ENCODE data around the gene LTB4R2.

Gene LTB4R2

GRCh38 chr14:24273422-24273998 lies 36.4 kb upstream of the LTB4R2 start:
- CTCF ChIA-PET: interaction anchor here (0.7 to 8.0 kb wide), 12 partner anchors 17 to 112 kb away, joined by 3 to 68 read pairs (median 5); partner anchors contain the start of genes CIDEB, IRF9, LTB4R and LTB4R2
- no peak for DNase-seq (ENCODE audit: extremely low spot score)

GRCh38 chr14:24274101-24274543 lies 35.8 kb upstream of the LTB4R2 start:
- ChIA-PET POLR2A (interaction anchor here (0.7 to 1.5 kb wide), 2 partner anchors 23 to 32 kb away, joined by 9 to 12 read pairs; partner anchors contain the start of gene TINF2), CTCF (interaction anchor here (0.7 to 8.0 kb wide), 12 partner anchors 16 to 113 kb away, joined by 3 to 68 read pairs (median 5); partner anchors contain the start of genes CIDEB, IRF9, LTB4R and LTB4R2)
- TF ChIP-seq CTCF (IDR thresholded peaks at IDR 0.05; ENCODE audit: control extremely low read depth, extremely low read depth, low read depth, missing control alignments): no peak
- DNase-seq (ENCODE audit: extremely low spot score): peak; percentile 73

More at GRCh38 chr14:24273422-24273998, 36.4 kb upstream of the LTB4R2 start:
- no peak for TF ChIP-seq CTCF (IDR thresholded peaks at IDR 0.05; ENCODE audit: control extremely low read depth, extremely low read depth, low read depth, missing control alignments)
- POLR2A ChIA-PET: interaction anchor here (1.5 kb wide), 1 partner anchor 31 kb away, joined by 12 read pairs; the partner anchor contains the start of gene TINF2

- CTCF ChIA-PET: interaction anchor here (1.4 to 5.7 kb wide), 4 partner anchors 20 to 61 kb away, joined by 3 to 26 read pairs (median 10); partner anchors contain the start of genes CIDEB, MDP1 and TINF2
- TF ChIP-seq CTCF (IDR thresholded peaks at IDR 0.05; ENCODE audit: control extremely low read depth, extremely low read depth, low read depth, missing control alignments): no peak
- POLR2A ChIA-PET: interaction anchor here (0.6 to 0.8 kb wide), 2 partner anchors 17 to 25 kb away, joined by 3 read pairs; no protein-coding TSS in a partner anchor
- no peak for DNase-seq (ENCODE audit: extremely low spot score)
Measured at GRCh38 chr14:24277071-24277470, 32.9 kb upstream of the LTB4R2 start.

DNA sequence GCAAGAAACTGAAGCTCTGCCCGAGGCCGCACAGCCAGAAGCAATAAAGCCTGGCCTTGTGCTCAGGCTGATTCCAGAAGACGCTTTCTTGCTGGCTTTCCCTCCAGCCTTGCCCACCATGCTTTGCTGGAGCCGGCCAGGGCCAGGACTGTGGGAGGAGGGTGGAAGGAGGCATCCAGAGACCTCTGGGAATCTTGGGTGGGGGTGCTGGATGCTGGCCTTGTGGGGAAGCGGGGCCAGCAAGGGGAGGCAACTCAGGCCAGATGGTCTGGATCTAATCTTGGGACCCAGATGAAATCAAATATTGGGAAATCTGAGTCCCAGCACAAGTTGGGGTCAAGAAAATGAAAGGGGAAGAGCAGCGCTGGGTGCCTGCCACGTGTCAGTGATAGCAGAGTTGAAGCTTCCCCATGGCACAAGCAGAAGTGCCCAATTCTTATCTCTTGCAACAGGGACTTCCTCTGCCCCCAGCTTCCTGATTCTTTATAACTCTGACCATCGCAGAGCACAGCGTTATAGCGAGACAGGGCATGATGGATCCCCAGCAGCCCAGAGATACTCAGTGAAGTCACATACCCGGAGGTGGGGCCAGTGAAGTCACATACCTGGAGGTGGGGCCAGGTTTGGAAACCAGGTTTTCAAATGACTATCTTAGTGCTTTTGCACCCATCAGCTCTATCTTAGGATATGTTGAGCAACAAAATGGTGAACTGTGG lies 32.2 kb upstream of the LTB4R2 start:
- CTCF ChIA-PET: interaction anchor here (1.2 to 6.1 kb wide), 5 partner anchors 13 to 154 kb away, joined by 3 to 42 read pairs (median 15); partner anchors contain the start of genes CIDEB and TINF2
- no peak for TF ChIP-seq CTCF (IDR thresholded peaks at IDR 0.05; ENCODE audit: control extremely low read depth, extremely low read depth, low read depth, missing control alignments)
- no peak for DNase-seq (ENCODE audit: extremely low spot score)
- POLR2A ChIA-PET: interaction anchor here (0.8 kb wide), 1 partner anchor 17 kb away, joined by 3 read pairs; no protein-coding TSS in a partner anchor

DNA sequence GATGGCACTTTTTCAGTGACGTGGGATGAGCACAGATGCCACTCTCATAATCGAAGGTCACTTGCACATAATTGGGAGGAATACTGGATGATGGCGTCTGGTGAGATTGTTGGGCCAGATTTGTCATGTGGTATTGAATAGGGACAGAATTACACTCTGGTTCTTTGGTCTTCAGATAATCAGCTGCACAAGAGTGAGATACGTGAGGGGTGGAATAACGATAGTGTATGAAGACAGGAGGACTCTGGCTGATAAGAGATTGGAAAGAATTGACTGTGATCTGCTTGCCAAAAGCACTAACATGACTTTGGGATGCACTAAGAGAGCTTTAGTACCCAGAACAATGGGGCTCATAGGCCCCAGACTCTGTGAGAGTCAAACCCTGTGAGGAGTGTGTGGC lies 31.5 kb upstream of the LTB4R2 start:
- TF ChIP-seq CTCF (IDR thresholded peaks at IDR 0.05; ENCODE audit: control extremely low read depth, extremely low read depth, low read depth, missing control alignments): no peak
- CTCF ChIA-PET: interaction anchor here (1.2 to 13.3 kb wide), 8 partner anchors 8 to 153 kb away, joined by 3 to 121 read pairs (median 20); partner anchors contain the start of genes CIDEB, DHRS1, MDP1 and NOP9
- DNase-seq (ENCODE audit: extremely low spot score): no peak
- POLR2A ChIA-PET: no interaction called here
